Endothelial cell of umbilical vein (primary cell): ENCODE measurements around the gene FMO5. TPM values are rescaled to one million over a fixed set of nuclear protein-coding genes. Genes with fewer than 3 reads are reported as not detected.

Experiments used
- BruUV-seq: library from RNA; stranded (reverse); fragments of 400-500 nt; replicated peaks from 2 replicates; lab custom pipeline; 2021; lab: Mats Ljungman, UMichigan
- CTCF ChIA-PET: fragments of 300-600, 350-600 bp; sonication (Branson Sonifier 250); formaldehyde crosslinking; loops from one replicate; lab custom pipeline; 2021; ENCODE audit warnings: antibody characterized with exemption, inconsistent platforms; lab: Charles Lee
- POLR2A ChIA-PET: fragments of 300-600, 350-600 bp; sonication (Branson Sonifier 250); formaldehyde crosslinking; loops from one replicate; lab custom pipeline; 2021; ENCODE audit warnings: antibody characterized with exemption, inconsistent platforms; lab: Charles Lee
- DNase-seq: peaks from one replicate; pipeline ENCODE4 v3.0.0-alpha.2; 2011; ENCODE audit warnings: low read depth, low spot score
- FAIRE-seq: peaks from 2 replicates; lab custom pipeline; 2011; peaks lifted over from hg19 to GRCh38; lab: Jason Lieb, UNC
- H2AFZ ChIP-seq: 2 replicates; pipeline ENCODE4 v1.6.0; 2012; ENCODE audit warnings: low read depth, low read length, control low read depth, inconsistent platforms
- H3K27ac ChIP-seq: 2 replicates; pipeline ENCODE4 v1.5.1; 2011; ENCODE audit warnings: low read depth, mild to moderate bottlenecking, control low read depth, low read length, moderate library complexity; ENCODE audit not compliant: insufficient read depth
- H3K27me3 ChIP-seq, 2 experiments: 2 replicates each; pipeline versions ENCODE4 v1.6.0 to v1.6.1; 2011; ENCODE audit warnings: low read length in 2 of 2, mixed read lengths in 1 of 2; ENCODE audit not compliant: control insufficient read depth in 2 of 2, insufficient read depth in 2 of 2
- H3K36me3 ChIP-seq, 2 experiments: 2 replicates in 1 of 2; 3 replicates in 1 of 2; pipeline ENCODE4 v1.5.1; 2011; ENCODE audit warnings: low read length in 2 of 2, mild to moderate bottlenecking in 1 of 2, moderate library complexity in 1 of 2; ENCODE audit not compliant: control insufficient read depth in 2 of 2, insufficient read depth in 2 of 2; ENCODE audit errors: extremely low read depth in 1 of 2
- H3K4me1 ChIP-seq: 3 replicates; pipeline ENCODE4 v1.5.1; 2011; ENCODE audit warnings: mild to moderate bottlenecking, low read length; ENCODE audit not compliant: control insufficient read depth, insufficient read depth; ENCODE audit errors: extremely low read depth
- H3K4me2 ChIP-seq: 2 replicates; pipeline ENCODE4 v1.6.1; 2011; ENCODE audit warnings: low read length, control low read depth, mixed read lengths; ENCODE audit not compliant: insufficient read depth
- H3K4me3 ChIP-seq, 3 experiments: fragments of 200-600 bp in 1 of 3; sonication (generic), shearing (Covaris generic) in 1 of 3; replicated peaks in 1 of 3; 2 replicates each; pipeline ENCODE4 v1.5.1; 2011 to 2016; ENCODE audit warnings: control low read depth in 3 of 3, low read length in 3 of 3, mild to moderate bottlenecking in 2 of 3, inconsistent platforms in 1 of 3, low read depth in 1 of 3, moderate library complexity in 1 of 3; ENCODE audit not compliant: insufficient read depth in 1 of 3
- H3K79me2 ChIP-seq: 2 replicates; pipeline ENCODE4 v1.6.0; 2012; ENCODE audit warnings: low read length, inconsistent platforms; ENCODE audit not compliant: control insufficient read depth, insufficient read depth
- H3K9ac ChIP-seq: replicated peaks from 2 replicates; pipeline ENCODE3; 2011; ENCODE audit warnings: low read length, control low read depth; ENCODE audit not compliant: insufficient read depth; ENCODE audit errors: extremely low read depth
- H3K9me1 ChIP-seq: replicated peaks from 3 replicates; pipeline ENCODE4 v1.6.0; 2011; ENCODE audit warnings: mild to moderate bottlenecking, low read length; ENCODE audit not compliant: control insufficient read depth, insufficient read depth; ENCODE audit errors: extremely low read depth
- H3K9me3 ChIP-seq: replicated peaks from 2 replicates; pipeline ENCODE4 v1.5.1; 2012; ENCODE audit warnings: low read length, inconsistent platforms; ENCODE audit not compliant: control insufficient read depth, insufficient read depth
- H4K20me1 ChIP-seq: replicated peaks from 2 replicates; pipeline ENCODE3; 2011; ENCODE audit warnings: mild to moderate bottlenecking, low read length; ENCODE audit not compliant: control insufficient read depth, insufficient read depth; ENCODE audit errors: extremely low read depth
- CTCF ChIP-seq, 2 donors: IDR thresholded peaks; 1 replicate in 1 of 2; 2 replicates in 1 of 2; pipeline ENCODE4 v1.5.1; 2011; ENCODE audit warnings: low read length in 2 of 2, mild to moderate bottlenecking in 2 of 2, moderate library complexity in 2 of 2, control low read depth in 1 of 2, inconsistent platforms in 1 of 2, low read depth in 1 of 2; ENCODE audit not compliant: insufficient read depth in 1 of 2; ENCODE audit errors: extremely low read depth in 1 of 2
- EZH2 ChIP-seq: IDR thresholded peaks from 2 replicates; pipeline ENCODE4 v1.6.1; 2012; ENCODE audit warnings: borderline replicate concordance, low read depth, mild to moderate bottlenecking, moderate library complexity, low read length, inconsistent platforms; ENCODE audit not compliant: severe bottlenecking
- FOS ChIP-seq: IDR thresholded peaks from 2 replicates; pipeline ENCODE4 v1.6.1; 2011; ENCODE audit warnings: mild to moderate bottlenecking, low read length, moderate library complexity, borderline replicate concordance; ENCODE audit not compliant: insufficient read depth
- GATA2 ChIP-seq: IDR thresholded peaks from 2 replicates; pipeline ENCODE4 v1.7.0; 2011; ENCODE audit warnings: low read depth, mild to moderate bottlenecking, moderate library complexity, mixed read lengths, low read length; ENCODE audit not compliant: insufficient read length, insufficient read depth
- JUN ChIP-seq: IDR thresholded peaks from 2 replicates; pipeline ENCODE4 v1.6.1; 2011; ENCODE audit warnings: borderline replicate concordance, low read depth; ENCODE audit not compliant: insufficient read length, insufficient read depth
- MAX ChIP-seq: IDR thresholded peaks from 2 replicates; pipeline ENCODE4 v1.6.1; 2011; ENCODE audit not compliant: insufficient read depth, insufficient read length
- MYC ChIP-seq: IDR thresholded peaks from one replicate; pipeline ENCODE4 v1.6.1; 2011; ENCODE audit warnings: mild to moderate bottlenecking, low read depth, low read length
- POLR2AphosphoS5 ChIP-seq: IDR thresholded peaks from 2 replicates; pipeline ENCODE4 v1.6.1; 2012; ENCODE audit warnings: low read depth, mild to moderate bottlenecking, control low read depth, low read length, moderate library complexity; ENCODE audit not compliant: insufficient read depth
- dilution Hi-C: fragments of 300-500 bp; cut with MboI; formaldehyde crosslinking; loops from one replicate; pipeline ENCODE4 v1.15.0; 2019; ENCODE audit warnings: low sequenced_read_pairs; ENCODE audit not compliant: extremely low pct_ligation_motif_present
- intact Hi-C: fragments of 100-400 bp; cut with micrococcal nuclease; formaldehyde crosslinking; loops from one replicate; pipeline ENCODE4 v1.10.0; 2022
- polyA plus RNA-seq, 4 experiments: library from polyadenylated mRNA; depleted of rRNA in 3 of 4; stranded (reverse) in 3 of 4; unstranded in 1 of 4; fragments of >200 nt; gene quantifications; 2 replicates each; pipeline versions ENCODE4 v1.2.1 to v1.2.3, GENCODE V29; 2011 to 2012; ENCODE audit warnings: missing spikeins in 1 of 4
- total RNA-seq: library from RNA; stranded (reverse); gene quantifications from 2 replicates; pipeline ENCODE4 v1.2.3, GENCODE V29; 2021

The FMO5 gene
- total and polyA plus RNA-seq, 2 donors (not counting 3 experiments of a cell fraction or from before 2014, with no cell fraction given) = 0.48 to 0.60 TPM

GRCh38 chr1:147151244-147151643, 73.9 kb downstream of the FMO5 start:
- BruUV-seq = no TSS peak

More at GRCh38 chr1:147151244-147151643, 73.9 kb downstream of the FMO5 start:
- H3K4me3 ChIP-seq = no peak overlapping the region
- no peak overlapping the region for H3K4me2 ChIP-seq
- ChIA-PET POLR2A (interaction anchor here (0.6 kb wide), 1 partner anchor 11 kb away, joined by 3 read pairs; no protein-coding TSS in a partner anchor), CTCF (no interaction called here)
- H3K79me2 ChIP-seq = no peaks in the 10 kb centered on the region
- no peak for FAIRE-seq
- TF ChIP-seq MYC = no peak
- no peak for TF ChIP-seq FOS
- TF ChIP-seq EZH2 = no peak
- TF ChIP-seq POLR2AphosphoS5 = no peak
- TF ChIP-seq MAX = no peak
- TF ChIP-seq JUN = no peak
- TF ChIP-seq CTCF (IDR thresholded peaks at IDR 0.05; ENCODE audit: extremely low read depth in 1 of 2, insufficient read depth in 1 of 2, low read depth in 1 of 2, low read length in 2 of 2) = no peak
- no peak for TF ChIP-seq GATA2
- H3K9me3 ChIP-seq = no peaks in the 10 kb centered on the region
- H4K20me1 ChIP-seq = no peaks in the 10 kb centered on the region
- H3K4me1 ChIP-seq = no peaks in the 10 kb centered on the region
- dilution Hi-C loops = no loop called here
- H3K9me1 ChIP-seq = no peaks in the 10 kb centered on the region
- H3K36me3 ChIP-seq = peaks cover 0 to 3% of the 10 kb centered on the region in 2 experiments
- no peak overlapping the region for H3K27ac ChIP-seq
- no peak overlapping the region for H3K9ac ChIP-seq
- intact Hi-C loops = no loop called here
- no peak for DNase-seq
- H2AFZ ChIP-seq = no peak overlapping the region
- H3K27me3 ChIP-seq = no peaks in the 10 kb centered on the region
